ENCODE data around the gene BABAM2.
A peak's percentile ranks its signal among the peaks of the same experiment; 100 is the strongest.

BABAM2 gene

GRCh38 chr2:28352104-28352503, 461.6 kb downstream of the BABAM2 start:
- DNase-seq: no peak

- DNase-seq: no peak
Observed at GRCh38 chr2:28352610-28353195, 462.2 kb downstream of the BABAM2 start.

- DNase-seq: no peak
Observed at GRCh38 chr2:28354920-28355520, 464.5 kb downstream of the BABAM2 start.

GRCh38 chr2:28355521-28356094, 465.1 kb downstream of the BABAM2 start:
- no peak for DNase-seq

- peak; percentile 60 for DNase-seq
Observed at GRCh38 chr2:28356095-28356911, 465.8 kb downstream of the BABAM2 start.

- no peak for DNase-seq
Observed at GRCh38 chr2:28357055-28357454, 466.5 kb downstream of the BABAM2 start.

- no peak for DNase-seq
Observed at GRCh38 chr2:28357948-28358667, 467.6 kb downstream of the BABAM2 start.

GRCh38 chr2:28358668-28359201, 468.2 kb downstream of the BABAM2 start:
- no peak for DNase-seq

- DNase-seq: peak; percentile 91
Observed at GRCh38 chr2:28359222-28360057, 468.9 kb downstream of the BABAM2 start.

GRCh38 chr2:28360058-28360717, 469.7 kb downstream of the BABAM2 start:
- no peak for DNase-seq

- no peak for DNase-seq
Observed at GRCh38 chr2:28360718-28361293, 470.3 kb downstream of the BABAM2 start.

GRCh38 chr2:28361991-28362710, 471.6 kb downstream of the BABAM2 start:
- DNase-seq: no peak

- DNase-seq: no peak
Observed at GRCh38 chr2:28362991-28363521, 472.5 kb downstream of the BABAM2 start.

GRCh38 chr2:28363686-28364280, 473.3 kb downstream of the BABAM2 start:
- DNase-seq: no peak

GRCh38 chr2:28364610-28365009, 474.1 kb downstream of the BABAM2 start:
- no peak for DNase-seq

- DNase-seq: no peak
Observed at GRCh38 chr2:28365158-28365557, 474.6 kb downstream of the BABAM2 start.

- no peak for DNase-seq
Observed at GRCh38 chr2:28366149-28366495, 475.6 kb downstream of the BABAM2 start.

GRCh38 chr2:28366496-28367282, 476.2 kb downstream of the BABAM2 start:
- peak; percentile 96 for DNase-seq

Measured in GDM1 (cell line).